RWPE2 (cell line): ENCODE results near the gene GP2.
"Not testable (repeated sequence)": the region's sequence is repeated elsewhere in the genome, so short reads cannot be mapped to it uniquely, and the experiment has no call there.

Experiments used
- ATAC-seq: fragments of 200-7000 bp; cut with Tn5 transposase; 3 replicates; pipeline ENCODE4 v1.9.1; 2021; ENCODE audit warnings: low read depth
- DNase-seq: peaks from one replicate; pipeline ENCODE4 v3.0.0-alpha.2; 2020; ENCODE audit warnings: low spot score
- H3K27ac ChIP-seq: fragments of 450-650 bp; 2 replicates; pipeline ENCODE4 v1.5.1; 2017; ENCODE audit warnings: mild to moderate bottlenecking; ENCODE audit not compliant: poor library complexity, severe bottlenecking
- H3K27me3 ChIP-seq: fragments of 250-450 bp; sonication (Bioruptor Pico); 2 replicates; pipeline ENCODE4 v1.5.1; 2021; ENCODE audit warnings: mild to moderate bottlenecking, moderate library complexity; ENCODE audit not compliant: insufficient read depth, poor library complexity, severe bottlenecking
- H3K36me3 ChIP-seq: fragments of 250-450 bp; sonication (Bioruptor Pico); 2 replicates; pipeline ENCODE4 v1.5.1; 2020; ENCODE audit warnings: low read depth, mild to moderate bottlenecking, moderate library complexity
- H3K4me1 ChIP-seq: fragments of 250-450 bp; sonication (Bioruptor Pico); 2 replicates; pipeline ENCODE4 v1.5.1; 2021; ENCODE audit warnings: mild to moderate bottlenecking, moderate library complexity; ENCODE audit not compliant: insufficient read depth, poor library complexity, severe bottlenecking
- H3K4me3 ChIP-seq: fragments of 250-450 bp; sonication (Bioruptor Pico); 2 replicates; pipeline ENCODE4 v1.5.1; 2021; ENCODE audit warnings: mild to moderate bottlenecking, moderate library complexity; ENCODE audit not compliant: severe bottlenecking
- H3K9me3 ChIP-seq: fragments of 250-450 bp; sonication (Bioruptor Pico); 2 replicates; pipeline ENCODE4 v1.5.1; 2021; ENCODE audit warnings: mild to moderate bottlenecking, moderate library complexity; ENCODE audit not compliant: severe bottlenecking
- TF ChIP-seq, protein P1 (sequence below): fragments of 450-650 bp; IDR thresholded peaks from one replicate; pipeline ENCODE4 v1.5.1; 2017; ENCODE audit warnings: mild to moderate bottlenecking, moderate library complexity; ENCODE audit not compliant: poor library complexity, severe bottlenecking

The GP2 gene

DNA sequence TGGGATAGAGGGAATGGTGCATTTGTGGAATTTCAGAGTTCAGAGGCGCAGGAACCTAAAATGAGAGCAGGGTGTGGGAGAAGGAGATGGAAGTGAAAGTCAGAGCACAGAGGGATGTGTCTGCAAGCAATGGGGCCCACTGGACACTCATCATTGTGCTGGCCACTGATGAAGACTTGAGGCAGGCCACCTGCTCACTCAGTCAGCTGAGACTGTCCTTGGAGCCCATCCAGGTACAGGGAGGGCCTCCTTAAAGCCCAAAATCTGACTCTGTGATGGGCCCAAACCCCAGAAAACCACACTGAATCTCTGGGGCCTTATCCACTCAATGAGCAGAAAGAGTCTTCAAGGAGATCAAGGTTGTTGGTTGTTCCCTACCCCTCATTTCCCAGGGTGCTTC is 5.6 kb downstream of the GP2 start:
- Histone ChIP-seq H3K9me3 (no peaks in the 10 kb centered on the region), H3K36me3 (no peaks in the 10 kb centered on the region), H3K27ac (no peak overlapping the region), H3K4me1 (no peaks in the 10 kb centered on the region), H3K27me3 (peaks cover 12% of the 10 kb centered on the region), H3K4me3 (no peak overlapping the region)
- TF ChIP-seq, protein P1, sequence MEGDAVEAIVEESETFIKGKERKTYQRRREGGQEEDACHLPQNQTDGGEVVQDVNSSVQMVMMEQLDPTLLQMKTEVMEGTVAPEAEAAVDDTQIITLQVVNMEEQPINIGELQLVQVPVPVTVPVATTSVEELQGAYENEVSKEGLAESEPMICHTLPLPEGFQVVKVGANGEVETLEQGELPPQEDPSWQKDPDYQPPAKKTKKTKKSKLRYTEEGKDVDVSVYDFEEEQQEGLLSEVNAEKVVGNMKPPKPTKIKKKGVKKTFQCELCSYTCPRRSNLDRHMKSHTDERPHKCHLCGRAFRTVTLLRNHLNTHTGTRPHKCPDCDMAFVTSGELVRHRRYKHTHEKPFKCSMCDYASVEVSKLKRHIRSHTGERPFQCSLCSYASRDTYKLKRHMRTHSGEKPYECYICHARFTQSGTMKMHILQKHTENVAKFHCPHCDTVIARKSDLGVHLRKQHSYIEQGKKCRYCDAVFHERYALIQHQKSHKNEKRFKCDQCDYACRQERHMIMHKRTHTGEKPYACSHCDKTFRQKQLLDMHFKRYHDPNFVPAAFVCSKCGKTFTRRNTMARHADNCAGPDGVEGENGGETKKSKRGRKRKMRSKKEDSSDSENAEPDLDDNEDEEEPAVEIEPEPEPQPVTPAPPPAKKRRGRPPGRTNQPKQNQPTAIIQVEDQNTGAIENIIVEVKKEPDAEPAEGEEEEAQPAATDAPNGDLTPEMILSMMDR, result no peak
- ATAC-seq (no peak), DNase-seq (no peak)

DNA sequence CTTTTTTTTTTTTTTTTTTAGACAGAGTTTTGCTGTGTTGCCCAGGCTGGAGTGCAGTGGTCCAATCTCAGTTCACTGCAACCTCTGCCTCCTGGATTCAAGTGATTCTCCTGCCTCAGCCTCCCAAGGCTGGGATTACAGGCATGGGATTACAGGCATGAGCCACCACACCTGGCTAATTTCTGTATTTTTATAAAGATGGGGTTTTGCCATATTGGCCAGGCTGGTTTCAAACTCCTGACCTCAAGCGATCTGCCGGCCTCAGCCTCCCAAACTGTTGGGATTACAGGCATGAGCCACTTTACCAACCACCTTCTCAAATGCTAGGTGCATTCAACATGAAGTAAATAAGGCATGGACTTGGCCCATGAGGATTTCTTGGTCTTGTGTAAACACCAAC is 6.3 kb downstream of the GP2 start:
- not testable (repeated sequence) for H3K27ac ChIP-seq, H3K4me1 ChIP-seq, H3K4me3 ChIP-seq, ATAC-seq, H3K9me3 ChIP-seq, H3K36me3 ChIP-seq, DNase-seq
- peaks cover 12% of the 10 kb centered on the region for H3K27me3 ChIP-seq

DNA sequence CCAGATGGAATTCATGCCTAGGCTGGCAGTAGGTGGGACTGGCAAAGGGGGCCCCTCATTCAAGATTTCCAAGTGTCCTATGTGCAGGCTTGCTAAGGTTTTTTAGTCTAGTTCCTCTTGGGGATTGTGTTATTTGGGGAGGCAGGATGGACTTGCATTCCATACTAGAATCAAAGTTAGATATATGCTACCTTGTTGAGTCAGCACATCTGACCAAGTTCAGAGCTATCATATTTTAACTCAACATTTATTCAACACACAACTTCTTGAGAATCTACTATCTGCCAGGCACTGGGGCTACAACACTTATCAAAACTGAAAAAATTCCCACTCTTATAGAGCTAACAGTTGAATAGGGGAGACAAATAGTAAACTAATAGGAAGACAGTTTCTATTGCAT is 6.7 kb downstream of the GP2 start:
- H3K36me3 ChIP-seq, result no peaks in the 10 kb centered on the region
- no peaks in the 10 kb centered on the region for H3K4me1 ChIP-seq
- TF ChIP-seq, protein P1, result no peak
- H3K4me3 ChIP-seq, result no peak overlapping the region
- DNase-seq (no peak), ATAC-seq (no peak)
- H3K27me3 ChIP-seq, result peaks cover 12% of the 10 kb centered on the region
- H3K9me3 ChIP-seq, result no peaks in the 10 kb centered on the region
- no peak overlapping the region for H3K27ac ChIP-seq

DNA sequence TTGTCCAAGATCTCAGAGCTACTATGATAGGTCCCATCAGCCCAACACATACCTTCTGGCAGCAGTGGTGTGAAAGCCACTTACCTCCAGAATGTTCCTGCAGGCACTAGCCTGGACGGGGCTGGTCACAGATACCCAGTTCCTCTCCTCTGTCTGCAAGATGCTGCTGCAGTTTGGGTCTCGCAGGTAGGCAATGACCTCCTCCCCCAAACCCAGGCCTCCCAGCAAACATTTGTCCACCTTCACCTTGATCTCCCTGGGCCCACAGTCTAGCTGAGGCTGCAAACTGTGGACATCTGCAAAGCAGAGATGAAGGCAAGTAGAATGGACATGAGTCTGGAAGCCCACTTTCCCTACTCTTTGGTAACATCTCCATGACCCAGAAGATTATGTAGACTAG is 7.1 kb downstream of the GP2 start:
- H3K4me1 ChIP-seq, result no peaks in the 10 kb centered on the region
- DNase-seq, result no peak
- H3K27me3 ChIP-seq, result peaks cover 12% of the 10 kb centered on the region
- ATAC-seq, result no peak
- no peaks in the 10 kb centered on the region for H3K9me3 ChIP-seq
- no peak overlapping the region for H3K4me3 ChIP-seq
- H3K27ac ChIP-seq, result no peak overlapping the region
- TF ChIP-seq, protein P1, result no peak
- H3K36me3 ChIP-seq, result no peaks in the 10 kb centered on the region

DNA sequence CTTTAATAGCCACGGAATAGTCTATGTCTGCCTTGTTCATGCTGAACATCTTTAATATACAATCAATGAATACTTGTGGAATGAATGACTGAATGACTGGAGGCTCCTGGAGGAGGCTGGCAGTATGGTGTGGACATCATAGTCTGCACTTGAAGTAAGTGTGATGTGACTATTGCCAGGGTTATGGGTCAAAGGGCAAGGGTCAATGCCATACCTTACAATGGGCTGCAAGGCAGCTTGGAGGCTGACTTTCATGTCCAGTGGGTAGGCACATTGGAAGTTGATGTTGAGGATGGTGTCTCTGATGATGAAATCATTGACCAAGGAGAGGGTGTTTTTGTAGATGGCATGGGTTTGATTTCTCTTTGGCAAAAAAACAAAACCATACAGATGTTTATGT is 7.9 kb downstream of the GP2 start:
- TF ChIP-seq, protein P1, result no peak
- DNase-seq (no peak), ATAC-seq (no peak)
- no peaks in the 10 kb centered on the region for H3K36me3 ChIP-seq
- peaks cover 12% of the 10 kb centered on the region for H3K27me3 ChIP-seq
- H3K27ac ChIP-seq, result no peak overlapping the region
- H3K9me3 ChIP-seq, result no peaks in the 10 kb centered on the region
- H3K4me1 ChIP-seq, result no peaks in the 10 kb centered on the region
- H3K4me3 ChIP-seq, result no peak overlapping the region

DNA sequence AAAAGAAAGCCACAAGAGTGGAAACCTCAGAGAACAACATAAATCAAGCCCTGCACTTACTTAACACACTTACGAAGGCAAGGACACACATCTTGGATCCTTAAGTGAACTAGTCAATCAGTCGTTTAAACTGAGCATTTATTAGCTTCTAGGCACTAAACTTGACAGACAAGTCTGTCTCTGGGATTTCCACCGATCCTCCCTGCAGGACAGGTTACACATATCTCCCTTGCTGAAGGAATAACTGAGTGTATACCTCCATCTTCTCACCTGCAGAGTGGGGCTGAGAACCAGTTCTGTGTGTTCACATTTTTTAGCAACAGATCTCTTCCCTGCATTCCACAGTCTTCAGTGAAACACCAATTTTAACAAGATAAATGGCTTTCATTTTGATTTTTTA is 8.9 kb downstream of the GP2 start:
- Histone ChIP-seq H3K9me3 (no peaks in the 10 kb centered on the region), H3K27me3 (peaks cover 12% of the 10 kb centered on the region), H3K4me1 (no peaks in the 10 kb centered on the region), H3K27ac (no peak overlapping the region), H3K36me3 (no peaks in the 10 kb centered on the region), H3K4me3 (no peak overlapping the region)
- no peak for ATAC-seq
- TF ChIP-seq, protein P1, result no peak
- DNase-seq, result no peak
